Daoy (cell line): ENCODE measurements around the gene CD1B. TPM values are rescaled to one million over a fixed set of nuclear protein-coding genes. Genes with fewer than 3 reads are reported as not detected.
"Not testable (repeated sequence)": the region's sequence is repeated elsewhere in the genome, so short reads cannot be mapped to it uniquely, and the experiment has no call there.

Experiments used
- DNase-seq: peaks from one replicate; pipeline ENCODE4 v3.0.0-alpha.2; 2015; ENCODE audit warnings: low read depth
- total RNA-seq: library from RNA; depleted of rRNA; stranded (reverse); fragments of >200 nt; shearing (Covaris generic); gene quantifications from 2 replicates; pipeline ENCODE4 v1.2.3, GENCODE V29; 2014; rRNA removed

Gene CD1B
- total RNA-seq: not detected in 2 replicates

- DNase-seq: no peak
Observed at GRCh38 chr1:158331481-158332150, at the start of gene CD1B. CD1B (minus strand) TSS chr1:158331531; CDS start chr1:158331423, 108 bp downstream.

GRCh38 chr1:158374860-158375259 lies 43.5 kb upstream of the CD1B start:
- DNase-seq: no peak

GRCh38 chr1:158374101-158374500 lies 42.8 kb upstream of the CD1B start:
- DNase-seq: not testable (repeated sequence)

GRCh38 chr1:158371188-158371953 lies 40.0 kb upstream of the CD1B start:
- DNase-seq: no peak

- no peak for DNase-seq
Observed at GRCh38 chr1:158366783-158367182, 35.5 kb upstream of the CD1B start.

- DNase-seq: no peak
Observed at GRCh38 chr1:158362941-158363340, 31.6 kb upstream of the CD1B start.

GRCh38 chr1:158362482-158362881 lies 31.2 kb upstream of the CD1B start:
- no peak for DNase-seq

- DNase-seq: no peak
Observed at GRCh38 chr1:158357441-158357840, 26.1 kb upstream of the CD1B start.

- no peak for DNase-seq
Observed at GRCh38 chr1:158356616-158357015, 25.3 kb upstream of the CD1B start.

GRCh38 chr1:158355773-158356285 lies 24.5 kb upstream of the CD1B start:
- DNase-seq: no peak

- DNase-seq: no peak
Observed at GRCh38 chr1:158354255-158354654, 22.9 kb upstream of the CD1B start.

- no peak for DNase-seq
Observed at GRCh38 chr1:158353303-158354075, 22.2 kb upstream of the CD1B start, which contains the start of gene CD1E. CD1E (plus strand) TSS chr1:158353894; CDS start chr1:158353989, 95 bp downstream.

GRCh38 chr1:158348946-158349345 lies 17.6 kb upstream of the CD1B start:
- DNase-seq: not testable (repeated sequence)

GRCh38 chr1:158336413-158336812 lies 5.1 kb upstream of the CD1B start:
- DNase-seq: peak; percentile 21

GRCh38 chr1:158335213-158335532 lies 3.8 kb upstream of the CD1B start:
- no peak for DNase-seq

- peak; percentile 7 for DNase-seq
Observed at GRCh38 chr1:158334526-158335212, 3.3 kb upstream of the CD1B start.

- DNase-seq: no peak
Observed at GRCh38 chr1:158333405-158334155, 2.2 kb upstream of the CD1B start.

- DNase-seq: no peak
Observed at GRCh38 chr1:158331106-158331425, 265 bp downstream of the CD1B start.

- DNase-seq: no peak
Observed at GRCh38 chr1:158330391-158331105, 783 bp downstream of the CD1B start.

GRCh38 chr1:158329733-158330132 lies 1.6 kb downstream of the CD1B start:
- peak; percentile 17 for DNase-seq
